LNCAP (cell line): ENCODE results near the gene LRCH2.

Source experiments
- TF ChIP-seq, protein P1 (sequence below): fragments of 450-650 bp; IDR thresholded peaks from 2 replicates; pipeline ENCODE4 v1.5.1; 2017; ENCODE audit warnings: mild to moderate bottlenecking

The LRCH2 gene

DNA sequence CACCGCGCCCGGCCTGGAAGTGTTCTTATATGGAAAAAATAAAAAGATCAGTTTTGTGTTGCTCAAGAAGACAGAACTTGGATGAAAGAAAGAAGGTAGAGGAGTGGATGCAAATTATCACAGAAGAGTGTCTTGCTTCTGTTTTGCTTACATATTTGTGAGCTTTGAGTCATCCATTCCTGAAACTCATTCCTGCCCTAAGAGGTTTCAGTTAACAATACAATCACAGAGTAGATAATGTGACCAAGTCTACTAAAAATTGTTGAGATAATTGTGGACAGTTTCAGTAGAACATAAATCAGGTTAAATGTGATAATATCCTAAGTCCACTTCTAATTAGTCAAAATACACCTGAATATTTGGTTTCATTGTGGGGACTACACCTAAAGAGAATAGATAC lies 26.4 kb upstream of the LRCH2 start:
- TF ChIP-seq, protein P1, sequence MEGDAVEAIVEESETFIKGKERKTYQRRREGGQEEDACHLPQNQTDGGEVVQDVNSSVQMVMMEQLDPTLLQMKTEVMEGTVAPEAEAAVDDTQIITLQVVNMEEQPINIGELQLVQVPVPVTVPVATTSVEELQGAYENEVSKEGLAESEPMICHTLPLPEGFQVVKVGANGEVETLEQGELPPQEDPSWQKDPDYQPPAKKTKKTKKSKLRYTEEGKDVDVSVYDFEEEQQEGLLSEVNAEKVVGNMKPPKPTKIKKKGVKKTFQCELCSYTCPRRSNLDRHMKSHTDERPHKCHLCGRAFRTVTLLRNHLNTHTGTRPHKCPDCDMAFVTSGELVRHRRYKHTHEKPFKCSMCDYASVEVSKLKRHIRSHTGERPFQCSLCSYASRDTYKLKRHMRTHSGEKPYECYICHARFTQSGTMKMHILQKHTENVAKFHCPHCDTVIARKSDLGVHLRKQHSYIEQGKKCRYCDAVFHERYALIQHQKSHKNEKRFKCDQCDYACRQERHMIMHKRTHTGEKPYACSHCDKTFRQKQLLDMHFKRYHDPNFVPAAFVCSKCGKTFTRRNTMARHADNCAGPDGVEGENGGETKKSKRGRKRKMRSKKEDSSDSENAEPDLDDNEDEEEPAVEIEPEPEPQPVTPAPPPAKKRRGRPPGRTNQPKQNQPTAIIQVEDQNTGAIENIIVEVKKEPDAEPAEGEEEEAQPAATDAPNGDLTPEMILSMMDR, result no peak

DNA sequence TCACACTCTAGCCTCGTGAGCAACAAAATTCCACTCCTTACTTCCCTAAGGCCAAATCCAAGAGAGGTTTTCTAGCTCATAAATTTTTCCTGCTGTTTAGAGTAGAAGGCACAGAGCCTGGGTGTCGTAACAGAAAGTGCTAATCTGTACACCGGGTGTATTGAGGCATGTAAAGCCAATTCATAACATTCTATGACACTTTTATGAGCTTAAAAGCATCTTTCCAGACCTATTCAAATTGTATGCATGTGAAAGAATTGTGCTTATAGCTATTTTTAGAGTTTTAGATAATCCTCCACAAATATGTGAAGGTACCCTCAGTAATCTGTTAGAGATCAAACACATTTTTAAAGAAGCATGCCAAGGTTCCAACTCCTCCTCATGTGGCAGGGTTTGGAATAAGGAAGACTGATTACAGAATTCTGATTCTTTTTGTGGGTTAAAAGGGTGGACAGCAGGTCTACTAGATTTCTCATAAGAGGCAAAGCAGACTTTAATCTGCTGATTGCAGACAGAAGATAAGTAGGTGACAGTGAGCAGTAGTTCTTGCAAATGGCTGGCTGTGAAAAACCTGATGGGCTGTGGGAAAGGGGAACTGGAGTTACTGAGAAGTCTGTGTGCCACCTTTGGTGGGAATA lies 25.5 kb upstream of the LRCH2 start:
- TF ChIP-seq, protein P1, result no peak

DNA sequence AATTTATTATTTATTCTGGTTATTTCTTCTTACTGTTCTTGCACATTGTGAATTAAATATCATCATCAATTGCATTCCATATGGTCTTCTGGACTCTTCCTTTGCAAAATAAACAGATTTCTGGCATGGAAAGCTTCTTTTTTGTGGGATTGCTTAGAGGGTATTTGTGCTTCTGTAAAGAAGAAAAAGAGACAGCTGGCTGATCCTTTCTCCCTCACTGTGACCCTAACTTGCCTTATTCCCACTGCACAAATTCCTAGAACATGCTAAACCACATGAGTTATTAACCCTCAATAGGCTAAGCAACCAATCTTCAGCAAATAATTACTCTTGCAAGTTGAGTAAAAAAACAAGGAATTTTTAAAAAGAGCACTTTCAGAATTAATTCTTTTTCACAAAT lies 23.8 kb upstream of the LRCH2 start:
- TF ChIP-seq, protein P1, result no peak

DNA sequence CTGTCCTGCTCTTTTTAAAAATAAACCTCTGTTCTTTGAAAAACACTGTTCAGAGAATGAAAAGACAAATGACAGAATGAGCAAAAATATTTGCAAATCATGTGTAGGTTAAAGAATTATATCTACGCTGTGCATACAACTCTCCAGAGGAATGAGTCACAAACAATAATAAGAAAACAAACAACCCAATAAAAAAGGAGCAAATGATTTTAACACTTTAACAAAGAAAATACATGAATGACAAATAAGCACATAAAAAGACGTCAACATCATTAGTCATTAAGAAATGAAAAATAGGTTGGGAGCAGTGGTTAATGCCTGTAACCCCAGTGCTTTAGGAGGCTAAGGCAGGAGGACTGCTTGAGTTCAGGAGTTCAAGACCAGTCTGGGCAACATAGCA lies 21.1 kb upstream of the LRCH2 start:
- TF ChIP-seq, protein P1, result no peak

DNA sequence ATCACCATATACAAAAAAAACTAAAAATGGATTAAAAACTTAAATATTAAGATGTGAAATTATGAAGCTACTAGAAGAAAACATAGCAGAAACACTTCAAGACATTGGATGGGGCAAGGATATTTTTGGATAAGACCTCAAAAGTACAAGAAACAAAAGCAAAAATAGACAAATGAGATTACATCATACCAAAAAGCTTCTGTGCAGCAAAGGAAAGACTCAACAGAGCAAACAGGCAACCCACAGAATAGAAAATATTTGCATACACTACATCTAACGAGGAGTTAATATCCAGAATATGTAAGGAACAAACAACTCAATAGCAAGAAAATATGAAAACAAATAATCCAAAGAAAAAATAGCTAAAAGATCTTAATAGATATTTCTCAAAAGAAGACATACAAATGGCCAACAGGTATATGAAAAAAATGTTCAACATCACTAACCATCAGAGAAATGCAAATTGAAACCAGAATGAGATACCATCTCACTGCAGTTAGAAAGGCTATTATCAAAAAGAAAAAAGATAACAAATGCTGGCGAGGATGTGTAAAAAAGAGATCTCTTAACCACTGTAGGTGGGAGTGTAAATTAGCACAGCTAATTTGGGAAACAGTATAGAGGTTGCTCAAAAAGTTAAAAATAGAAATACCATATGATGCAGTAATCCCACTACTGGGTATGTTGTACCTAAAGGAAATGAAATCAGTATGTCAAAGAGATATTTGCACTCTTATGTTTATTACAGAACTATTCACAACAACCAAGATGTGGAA lies 17.8 kb upstream of the LRCH2 start:
- TF ChIP-seq, protein P1, result no peak

DNA sequence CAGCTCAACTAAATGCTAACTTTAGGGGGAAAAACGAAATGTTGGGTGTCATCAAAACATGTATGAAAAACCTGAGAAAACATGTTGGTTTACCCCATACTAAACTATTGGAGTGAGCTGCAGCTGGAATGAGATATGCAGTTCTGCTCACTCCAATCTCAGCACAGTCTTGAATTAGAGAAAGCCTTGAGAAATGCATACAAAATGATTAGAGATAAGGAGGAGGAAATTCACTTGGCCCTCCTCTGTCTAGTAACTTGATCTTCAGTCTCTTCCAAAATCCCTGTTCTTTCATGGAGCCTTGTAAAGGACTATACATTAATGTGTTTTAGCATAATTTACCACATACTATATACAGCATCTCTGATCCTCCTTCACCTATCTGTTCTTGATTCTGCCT lies 3.2 kb upstream of the LRCH2 start:
- TF ChIP-seq, protein P1, result no peak

DNA sequence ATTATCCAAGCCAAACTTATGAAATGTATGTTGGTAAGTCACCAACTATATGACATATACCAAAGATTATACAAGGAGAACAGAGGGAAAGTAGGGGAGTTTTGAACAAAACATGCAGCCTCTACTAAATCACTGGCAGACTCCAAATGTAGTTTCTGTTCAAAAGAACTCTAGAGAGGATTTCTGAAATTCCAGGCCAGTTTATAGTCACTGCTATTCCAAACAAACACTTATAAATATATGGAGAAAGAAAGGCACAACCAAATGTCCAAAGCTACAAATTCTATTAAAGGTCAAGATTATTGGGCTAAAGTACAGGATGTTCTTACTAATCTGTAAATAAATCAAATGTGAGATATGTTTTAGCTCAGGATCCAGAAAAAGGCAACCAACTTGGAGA lies 2.7 kb upstream of the LRCH2 start:
- TF ChIP-seq, protein P1, result no peak
